Left cardiac atrium (tissue), 4 donors: ENCODE measurements around the gene CCDC182. TPM values are rescaled to one million over a fixed set of nuclear protein-coding genes. Genes with fewer than 3 reads are reported as not detected.

Source experiments
- ATAC-seq, 2 donors: fragments of 200-7000 bp; cut with Tn5 transposase; one replicate each; pipeline ENCODE4 v1.9.1; 2020; ENCODE audit warnings: mild to moderate bottlenecking in 2 of 2, moderate library complexity in 2 of 2
- DNase-seq: peaks from one replicate; pipeline ENCODE4 v3.0.0-alpha.2; 2020
- intact Hi-C, 2 donors: fragments of 100-400 bp; cut with DNase I; formaldehyde crosslinking; loops; one replicate each; pipeline versions ENCODE4 v1.14.1 to v1.15.1; 2022 to 2023
- total RNA-seq, 2 donors: library from RNA; stranded (reverse); fragmentation: NEBNext Ultra II Directional; extraction: Animal tissue kit (Norgen Biotek cat#: 25700); gene quantifications; one replicate each; pipeline ENCODE4 v1.2.1, GENCODE V29; 2021
- donor health status: DM: no; HTN: yes; CAD: no.
- donor health status: DM: no; HTN: yes; CAD: no; lungs with severe emphysema.
- donor health status: DM: yes; HTN: yes; CAD: no.
- donor health status: Dilated cardiomyopathy.

CCDC182 gene
- total RNA-seq, 2 donors from 2014 or later: not detected

DNA sequence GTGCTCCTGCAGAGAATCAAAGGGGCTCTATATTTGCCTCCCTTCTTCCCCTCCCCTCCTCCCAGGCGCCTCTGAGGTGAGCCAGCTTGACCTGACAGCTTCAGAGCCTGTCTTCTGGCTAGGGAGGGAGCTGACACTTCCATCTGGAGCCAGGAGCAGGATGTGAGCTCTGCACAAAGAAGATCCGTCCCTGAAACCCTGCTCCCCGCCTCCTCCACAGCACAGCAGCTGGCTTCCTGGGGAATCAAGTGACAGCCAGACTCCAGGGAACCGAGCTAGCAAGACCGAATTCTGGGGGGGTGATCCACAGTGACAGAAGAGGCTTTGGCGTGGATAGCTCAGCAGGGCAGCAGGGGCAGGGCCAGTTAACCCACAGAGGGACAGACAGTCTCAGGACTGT lies 37.2 kb downstream of the CCDC182 start:
- DNase-seq: no peak
- intact Hi-C loops: no loop called here
- peak; percentile 61 to 74 for ATAC-seq

DNA sequence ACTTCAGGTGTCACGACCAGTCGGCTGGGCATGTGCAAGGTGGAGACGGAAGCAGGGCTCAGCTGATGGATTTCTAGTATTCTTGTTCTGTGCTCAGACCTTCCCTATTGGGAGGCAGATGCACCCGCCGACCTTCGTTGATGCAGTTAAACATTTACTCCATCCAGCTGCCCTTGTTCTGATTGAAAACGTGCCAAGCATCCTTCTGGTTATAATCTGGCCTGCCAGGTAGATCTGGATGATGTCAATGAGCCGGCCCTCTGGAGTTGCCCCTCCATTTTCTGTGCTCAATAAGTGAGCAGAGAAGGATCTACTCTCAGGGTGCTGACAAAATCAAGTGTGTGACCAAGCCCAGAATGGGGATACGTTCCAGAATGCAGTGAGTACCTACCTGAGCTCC lies 38.3 kb downstream of the CCDC182 start:
- DNase-seq: no peak
- intact Hi-C loops: no loop called here
- ATAC-seq: no peak

DNA sequence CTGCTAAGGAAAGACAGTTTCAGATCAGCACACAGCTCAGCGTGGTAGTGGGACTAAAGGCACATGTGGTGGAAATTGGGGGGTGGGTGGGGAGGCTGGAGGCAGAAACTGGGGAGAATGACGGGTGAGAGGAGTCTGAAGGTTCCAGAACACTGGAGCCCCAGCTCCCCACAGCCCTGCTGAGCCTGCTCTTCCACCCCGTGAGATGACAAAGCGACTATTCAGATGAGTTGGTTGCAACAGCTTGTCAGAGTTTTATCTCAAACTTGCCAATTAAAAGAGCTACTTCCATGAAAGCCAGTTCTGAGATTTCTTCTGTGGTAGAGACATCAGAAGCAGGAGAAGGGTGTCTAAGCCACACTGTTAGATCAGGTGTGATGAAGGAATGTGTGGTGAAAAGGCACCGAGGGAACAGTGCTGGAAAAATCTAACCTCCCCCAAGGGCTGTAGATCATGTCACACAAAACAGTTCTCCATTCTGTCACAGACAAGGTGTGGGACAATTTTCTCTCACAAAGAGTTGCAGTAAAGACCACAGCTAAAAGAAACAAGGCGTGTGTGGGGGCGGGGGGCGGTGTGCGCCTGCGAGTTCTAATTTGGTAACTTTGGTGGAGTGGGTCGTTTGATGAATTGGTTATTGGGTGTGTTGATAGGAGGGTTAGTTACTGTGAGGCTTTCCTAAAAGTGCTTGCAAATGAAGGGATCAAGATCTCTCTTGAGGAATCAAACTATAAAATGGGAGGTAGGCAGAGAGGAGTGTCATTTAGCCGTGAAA lies 39.0 kb downstream of the CCDC182 start:
- ATAC-seq (no peak), DNase-seq (no peak)
- intact Hi-C loops: no loop called here

DNA sequence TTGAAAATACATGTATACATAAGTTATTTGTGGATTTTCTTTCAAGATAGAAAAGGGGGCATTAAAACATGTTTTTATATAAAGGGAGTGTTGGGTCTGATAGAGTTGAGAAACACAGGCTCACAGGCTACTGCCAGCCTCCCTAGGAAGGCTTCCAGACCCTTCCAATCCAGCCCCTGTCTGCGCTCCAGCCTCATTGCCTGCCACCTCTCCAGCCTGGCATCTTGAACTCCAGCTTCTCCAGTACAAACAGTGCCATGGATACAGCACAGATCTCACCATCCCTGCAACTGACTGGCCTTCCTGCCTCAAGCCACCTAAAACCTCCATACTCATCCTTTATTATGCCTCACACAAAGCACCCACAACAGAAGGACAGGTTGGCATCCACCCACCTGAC lies 40.7 kb downstream of the CCDC182 start:
- intact Hi-C loops: no loop called here
- ATAC-seq (no peak), DNase-seq (no peak)

DNA sequence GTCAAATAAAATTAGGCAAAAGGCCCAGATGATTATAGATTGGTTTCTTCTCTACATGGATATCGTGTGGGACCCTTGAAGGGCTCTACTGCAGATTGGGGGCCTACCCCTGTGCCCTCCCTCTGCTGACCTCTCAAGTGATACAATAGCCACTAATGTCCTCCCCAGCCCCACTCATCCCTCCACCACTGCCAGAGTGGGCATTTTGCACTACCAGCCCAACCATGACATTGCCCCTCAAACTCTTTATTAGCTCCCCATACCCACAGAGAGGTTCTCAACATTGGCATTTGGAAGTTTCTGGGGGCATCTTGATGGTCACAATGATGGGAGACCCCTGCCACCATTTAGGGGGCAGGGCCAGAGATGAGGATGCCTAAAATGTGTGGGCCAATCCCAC lies 41.8 kb downstream of the CCDC182 start:
- no peak for DNase-seq
- intact Hi-C loops: no loop called here
- no peak for ATAC-seq

- DNase-seq: no peak
- intact Hi-C loops: no loop called here
- ATAC-seq: no peak
Observed at GRCh38 chr17:57701124-57701523, 44.0 kb downstream of the CCDC182 start.

GRCh38 chr17:57699751-57700219 lies 45.3 kb downstream of the CCDC182 start:
- ATAC-seq (no peak), DNase-seq (no peak)
- intact Hi-C loops: no loop called here

DNA sequence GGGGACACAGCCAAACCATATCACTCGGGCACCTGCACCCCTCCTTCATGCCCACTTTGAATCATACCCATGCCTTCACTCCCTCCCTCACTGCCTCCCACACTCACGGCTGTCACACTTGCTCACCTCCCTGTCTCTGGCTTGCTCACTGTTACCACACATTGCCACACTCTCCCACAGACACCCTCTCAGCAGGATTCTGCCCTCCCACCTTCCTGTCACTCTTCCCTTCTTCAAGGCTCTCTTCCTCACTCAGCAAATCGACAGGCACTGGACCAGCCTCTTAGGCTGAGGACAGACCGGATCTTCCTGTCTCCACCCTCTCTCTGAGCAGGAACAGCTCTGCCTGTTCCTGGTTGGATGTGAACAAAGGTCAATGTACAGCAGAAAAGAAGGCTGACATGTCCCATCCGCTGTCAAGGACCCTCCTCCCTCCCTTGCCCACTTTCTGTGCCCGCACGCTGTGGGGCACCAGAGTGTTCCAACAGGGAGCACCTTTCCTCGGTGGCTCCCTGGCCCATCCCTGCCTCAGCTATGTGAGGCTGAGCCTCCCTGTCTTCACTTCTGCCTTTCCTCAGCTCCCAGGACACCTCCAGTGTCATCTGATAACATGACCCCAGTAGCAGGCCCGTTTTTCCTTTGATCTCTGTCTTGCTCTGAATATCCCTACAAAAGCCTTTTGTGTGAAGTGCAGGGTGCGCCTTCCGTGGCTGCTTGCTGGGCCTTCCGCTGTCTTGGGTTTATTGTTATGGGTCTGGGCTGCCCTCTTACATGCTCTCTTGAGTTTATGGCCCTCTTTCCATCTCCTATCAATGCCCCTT lies 47.0 kb downstream of the CCDC182 start:
- DNase-seq (no peak), ATAC-seq (no peak)
- intact Hi-C loops: no loop called here

DNA sequence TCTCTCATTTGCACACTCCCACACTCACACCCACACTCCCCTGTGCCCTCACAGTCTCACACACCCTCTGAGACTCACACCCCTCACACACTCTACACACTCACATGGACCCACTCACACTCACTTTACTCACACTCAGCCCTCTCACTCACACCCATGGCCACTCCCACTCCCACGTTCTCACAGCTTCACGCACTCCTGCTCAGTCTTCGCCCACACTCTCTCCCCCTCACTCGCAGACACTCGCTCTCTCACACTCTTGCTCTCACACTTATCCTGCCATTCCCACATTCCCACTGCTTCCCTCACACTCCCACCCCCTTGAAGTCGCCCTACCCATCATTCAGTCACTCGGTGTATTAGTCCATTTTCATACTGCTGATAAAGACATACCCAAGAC lies 47.9 kb downstream of the CCDC182 start:
- intact Hi-C loops: no loop called here
- ATAC-seq (no peak), DNase-seq (no peak)

- DNase-seq (no peak), ATAC-seq (no peak)
- intact Hi-C loops: no loop called here
Observed at GRCh38 chr17:57696050-57696449, 49.0 kb downstream of the CCDC182 start.

Other genes starting within 250 kb of the CCDC182 start
- 10 to 100 TPM; 45.2 to 55.8 TPM for gene MRPS23, start 104.7 kb upstream of the CCDC182 start, total RNA-seq
- gene CUEDC1, start 210.1 kb upstream of the CCDC182 start, total RNA-seq: 10 to 100 TPM; 38.3 to 45.5 TPM
- gene VEZF1, start 243.0 kb upstream of the CCDC182 start, total RNA-seq: 10 to 100 TPM; 54.1 to 60.9 TPM